GM18507 (cell line): ENCODE measurements around the gene EIF4G3.
"Not testable (repeated sequence)": the region's sequence is repeated elsewhere in the genome, so short reads cannot be mapped to it uniquely, and the experiment has no call there.

ENCODE experiments used
- DNase-seq: peaks from one replicate; pipeline ENCODE4 v3.0.0; 2011; ENCODE audit warnings: low read depth; ENCODE audit not compliant: insufficient read length; ENCODE audit errors: extremely low spot score
- FAIRE-seq: peaks from 2 replicates; lab custom pipeline; 2011; peaks lifted over from hg19 to GRCh38; lab: Jason Lieb, UNC

The EIF4G3 gene

GRCh38 chr1:21157054-21157453, 19.6 kb downstream of the EIF4G3 start:
- FAIRE-seq (no peak), DNase-seq (no peak)

- DNase-seq (no peak), FAIRE-seq (no peak)
These were observed 20.7 kb downstream of the EIF4G3 start for GRCh38 chr1:21156019-21156418.

GRCh38 chr1:21154717-21155116, 22.0 kb downstream of the EIF4G3 start:
- no peak for DNase-seq
- no peak for FAIRE-seq

DNA sequence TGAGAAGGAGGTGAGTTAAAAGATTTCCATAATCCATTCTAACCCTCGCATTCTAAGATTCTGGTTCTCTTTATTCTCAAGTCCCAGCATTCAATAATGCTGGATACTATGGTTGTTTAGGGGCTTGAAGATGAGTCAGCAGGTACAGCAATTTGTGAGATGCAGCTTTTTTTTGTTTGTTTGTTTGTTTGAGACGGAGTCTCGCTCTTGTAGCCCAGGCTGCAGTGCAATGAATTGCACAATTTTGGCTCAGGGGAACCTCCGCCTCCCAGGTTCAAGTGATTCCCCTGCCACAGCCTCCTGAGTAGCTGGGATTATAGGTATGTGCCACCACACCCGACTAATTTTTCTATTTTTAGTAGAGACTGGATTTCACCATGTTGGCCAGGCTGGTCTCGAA, 23.3 kb downstream of the EIF4G3 start:
- FAIRE-seq, result no peak
- DNase-seq, result no peak

- no peak for FAIRE-seq
These were observed 24.1 kb downstream of the EIF4G3 start for GRCh38 chr1:21152423-21153100.

GRCh38 chr1:21149855-21150432, 26.8 kb downstream of the EIF4G3 start:
- DNase-seq (no peak), FAIRE-seq (no peak)

More at GRCh38 chr1:21152423-21153100, 24.1 kb downstream of the EIF4G3 start:
- DNase-seq, result no peak

- FAIRE-seq, result no peak
- no peak for DNase-seq
These were observed 27.3 kb downstream of the EIF4G3 start for GRCh38 chr1:21149430-21149854.

- FAIRE-seq (no peak), DNase-seq (no peak)
These were observed 32.9 kb downstream of the EIF4G3 start for GRCh38 chr1:21143752-21144151.

- FAIRE-seq, result no peak
- no peak for DNase-seq
These were observed 33.6 kb downstream of the EIF4G3 start for GRCh38 chr1:21143138-21143537.

DNA sequence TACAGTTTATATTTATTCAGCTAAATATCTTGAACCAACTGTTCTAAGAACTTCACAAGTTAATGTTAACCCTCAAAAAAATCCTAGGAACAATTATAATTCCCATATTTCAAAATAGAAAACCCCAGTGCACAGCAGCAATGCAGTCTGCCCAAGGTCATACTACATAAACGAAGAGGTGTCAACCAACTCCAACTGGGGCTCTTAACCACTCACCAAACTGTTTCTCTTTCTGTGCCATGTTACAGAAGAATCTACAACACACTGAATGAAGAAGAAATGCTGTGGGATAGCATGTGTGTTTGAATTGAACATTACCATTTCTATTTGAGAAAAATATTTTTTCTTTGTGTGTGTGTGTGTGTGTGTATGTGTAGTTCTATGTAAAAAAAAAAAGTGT, 35.7 kb downstream of the EIF4G3 start:
- DNase-seq, result no peak

DNA sequence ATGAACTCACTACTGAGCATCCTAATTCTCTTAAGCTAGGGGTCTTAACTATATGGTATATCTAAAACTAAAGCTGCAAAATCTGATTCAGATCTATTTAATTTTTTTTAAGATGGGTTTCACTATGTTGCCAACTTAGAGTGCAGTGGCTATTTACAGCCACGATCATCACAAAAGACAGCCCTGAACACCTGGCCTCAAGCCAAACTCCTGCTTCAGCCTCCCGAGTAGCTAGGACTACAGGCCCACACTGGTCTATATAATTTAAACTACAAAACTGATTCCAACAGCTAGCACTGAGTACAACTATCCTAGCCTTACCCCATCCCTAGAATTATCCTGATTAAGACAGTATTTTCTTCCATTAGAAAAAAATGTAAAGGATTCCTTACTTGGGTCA, 37.1 kb downstream of the EIF4G3 start:
- no peak for DNase-seq
- FAIRE-seq, result peak; percentile 12

More for the DNA sequence above, 35.7 kb downstream of the EIF4G3 start:
- no peak for FAIRE-seq

DNA sequence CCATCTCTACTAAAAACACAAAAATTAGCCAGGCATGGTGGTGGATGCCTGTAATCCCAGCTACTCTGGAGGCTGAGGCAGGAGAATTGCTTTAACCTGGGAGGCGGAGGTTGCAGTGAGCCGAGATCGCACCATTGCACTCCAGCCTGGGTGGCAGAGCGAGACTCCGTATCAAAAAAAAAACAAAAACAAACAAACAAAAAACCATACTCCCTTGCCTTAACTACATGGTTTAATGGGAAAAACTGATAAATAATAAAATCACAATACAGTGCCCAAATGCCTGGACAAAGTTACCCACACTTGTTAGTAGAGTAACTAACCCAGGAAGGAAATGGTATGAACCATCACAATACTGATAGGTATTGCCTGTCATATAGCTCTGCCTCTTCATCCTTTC, 40.4 kb downstream of the EIF4G3 start:
- DNase-seq, result not testable (repeated sequence)

DNA sequence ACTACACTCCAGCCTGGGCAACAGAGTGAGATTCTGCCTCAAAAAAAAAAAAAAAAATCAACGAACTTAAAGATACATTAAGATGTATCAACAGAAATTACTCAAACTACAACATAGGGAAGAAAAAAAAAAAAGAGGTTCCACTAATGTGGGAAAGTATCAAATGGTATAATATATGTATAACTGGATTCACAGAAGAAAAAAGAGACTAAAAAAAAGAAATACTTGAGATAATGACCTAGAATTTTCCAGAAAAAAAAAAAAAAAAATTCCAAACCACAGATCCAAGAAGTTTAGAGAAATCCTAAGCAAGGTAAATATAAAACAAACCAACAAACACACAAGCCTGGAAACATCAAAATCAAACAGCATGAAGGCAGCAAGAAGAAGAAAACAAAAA, 45.5 kb downstream of the EIF4G3 start:
- FAIRE-seq (no peak), DNase-seq (no peak)

More for the DNA sequence above, 40.4 kb downstream of the EIF4G3 start:
- FAIRE-seq, result not testable (repeated sequence)

- FAIRE-seq, result no peak
- DNase-seq, result no peak
These were observed 47.3 kb downstream of the EIF4G3 start for GRCh38 chr1:21129407-21129806.

GRCh38 chr1:21126324-21126723, 50.4 kb downstream of the EIF4G3 start:
- DNase-seq (no peak), FAIRE-seq (no peak)

DNA sequence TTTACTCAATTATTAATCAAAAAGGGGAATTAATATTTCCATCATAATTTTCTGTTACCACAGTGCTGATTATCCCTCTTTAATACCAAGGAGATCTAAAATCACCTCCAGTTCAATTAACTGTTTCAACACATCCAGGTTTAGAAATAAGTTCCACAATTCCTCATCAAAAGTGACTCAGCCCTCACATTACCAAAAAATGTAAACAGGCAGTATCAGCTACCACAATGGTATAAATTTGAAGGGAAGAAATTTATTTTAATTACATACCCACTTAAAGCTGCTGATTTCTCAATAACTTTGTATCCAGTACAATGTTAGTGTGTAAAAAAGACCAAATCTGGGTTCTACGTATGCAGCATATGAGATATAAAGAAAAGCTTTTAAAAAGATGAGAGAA, 51.9 kb downstream of the EIF4G3 start:
- DNase-seq (no peak), FAIRE-seq (no peak)

GRCh38 chr1:21123287-21123948, 53.3 kb downstream of the EIF4G3 start:
- DNase-seq (no peak), FAIRE-seq (no peak)

GRCh38 chr1:21121764-21122471, 54.8 kb downstream of the EIF4G3 start:
- no peak for FAIRE-seq
- DNase-seq, result no peak

DNA sequence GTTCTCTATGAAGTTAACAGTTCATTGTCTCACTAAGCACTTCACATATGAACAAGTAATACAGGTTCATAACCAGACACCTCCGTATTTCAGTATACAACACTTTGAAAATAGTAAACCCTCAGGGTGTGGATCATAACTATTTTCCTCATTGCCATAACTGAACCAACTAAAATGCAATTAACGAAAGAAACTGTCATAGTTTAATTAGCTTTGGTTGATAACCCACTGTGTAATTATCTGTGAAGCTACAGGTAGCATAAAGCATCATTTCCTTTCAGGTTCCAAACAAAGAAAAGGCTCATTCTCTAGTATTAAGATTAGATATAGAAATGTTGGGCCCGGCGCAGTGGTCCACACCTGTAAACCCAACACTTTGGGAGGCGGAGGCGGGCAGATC, 58.5 kb downstream of the EIF4G3 start:
- FAIRE-seq, result no peak

DNA sequence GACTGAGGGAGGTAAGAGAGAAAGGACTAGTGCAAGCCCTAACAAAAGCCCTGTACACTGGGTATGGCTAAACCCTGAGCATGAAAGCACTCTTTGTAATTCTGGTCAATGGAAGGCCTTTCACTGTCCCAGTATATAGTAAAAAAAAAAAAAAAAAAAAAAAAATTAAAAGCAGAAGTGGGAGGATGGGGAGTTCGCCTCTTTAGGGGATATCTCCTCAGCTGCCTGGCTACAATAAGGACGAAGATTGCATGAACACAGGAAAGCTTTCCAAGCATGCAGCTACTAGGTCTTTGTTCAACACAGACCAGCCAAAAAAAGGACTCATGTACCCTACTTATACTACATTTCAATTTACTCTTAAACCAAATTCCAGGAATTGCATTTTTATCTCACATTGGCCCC, 59.1 kb downstream of the EIF4G3 start:
- no peak for DNase-seq
- FAIRE-seq, result no peak

More for the DNA sequence above, 58.5 kb downstream of the EIF4G3 start:
- no peak for DNase-seq
